ENCODE measurements around the gene TSHZ2.
"Not testable (repeated sequence)": the region's sequence is repeated elsewhere in the genome, so short reads cannot be mapped to it uniquely, and the experiment has no call there.

Gene TSHZ2

GRCh38 chr20:53017206-53017605 is 45.0 kb downstream of the TSHZ2 start:
- intact Hi-C loops (cut with DNase I), result no loop called here
- no peak for DNase-seq

- intact Hi-C loops (cut with DNase I), result no loop called here
Measured at GRCh38 chr20:53019464-53019863, 47.3 kb downstream of the TSHZ2 start.

GRCh38 chr20:53020376-53020775 is 48.2 kb downstream of the TSHZ2 start:
- intact Hi-C loops (cut with DNase I), result no loop called here

More at GRCh38 chr20:53019464-53019863, 47.3 kb downstream of the TSHZ2 start:
- DNase-seq, result no peak

GRCh38 chr20:53020834-53021233 is 48.7 kb downstream of the TSHZ2 start:
- intact Hi-C loops (cut with DNase I), result no loop called here
- no peak for DNase-seq

More at GRCh38 chr20:53020376-53020775, 48.2 kb downstream of the TSHZ2 start:
- DNase-seq, result no peak

- no peak for DNase-seq
- intact Hi-C loops (cut with DNase I), result no loop called here
Measured at GRCh38 chr20:53021934-53022333, 49.8 kb downstream of the TSHZ2 start.

GRCh38 chr20:53023732-53024520 is 51.8 kb downstream of the TSHZ2 start:
- intact Hi-C loops (cut with DNase I), result no loop called here
- DNase-seq, result no peak

GRCh38 chr20:53024653-53025052 is 52.5 kb downstream of the TSHZ2 start:
- DNase-seq; intact Hi-C loops (cut with DNase I): not testable (repeated sequence)

GRCh38 chr20:53027089-53027488 is 54.9 kb downstream of the TSHZ2 start:
- no peak for DNase-seq
- intact Hi-C loops (cut with DNase I), result no loop called here

- DNase-seq, result no peak
- intact Hi-C loops (cut with DNase I), result no loop called here
Measured at GRCh38 chr20:53028337-53029007, 56.3 kb downstream of the TSHZ2 start.

GRCh38 chr20:53030061-53030460 is 57.9 kb downstream of the TSHZ2 start:
- DNase-seq, result no peak
- intact Hi-C loops (cut with DNase I), result no loop called here

- DNase-seq, result no peak
- intact Hi-C loops (cut with DNase I), result no loop called here
Measured at GRCh38 chr20:53032046-53032445, 59.9 kb downstream of the TSHZ2 start.

GRCh38 chr20:53032478-53032932 is 60.3 kb downstream of the TSHZ2 start:
- no peak for DNase-seq
- intact Hi-C loops (cut with DNase I), result no loop called here

- DNase-seq, result no peak
- intact Hi-C loops (cut with DNase I), result no loop called here
Measured at GRCh38 chr20:53033176-53033575, 61.0 kb downstream of the TSHZ2 start.

GRCh38 chr20:53034899-53035298 is 62.7 kb downstream of the TSHZ2 start:
- intact Hi-C loops (cut with DNase I), result no loop called here
- DNase-seq, result no peak

- intact Hi-C loops (cut with DNase I), result no loop called here
- no peak for DNase-seq
Measured at GRCh38 chr20:53036992-53037391, 64.8 kb downstream of the TSHZ2 start.

GRCh38 chr20:53037621-53038020 is 65.5 kb downstream of the TSHZ2 start:
- intact Hi-C loops (cut with DNase I), result no loop called here
- no peak for DNase-seq

- no peak for DNase-seq
- intact Hi-C loops (cut with DNase I), result no loop called here
Measured at GRCh38 chr20:53038299-53038698, 66.1 kb downstream of the TSHZ2 start.

- intact Hi-C loops (cut with DNase I), result no loop called here
- DNase-seq, result peak in 7 of 42 donors; percentile 2 to 39 (median 3)
Measured at GRCh38 chr20:53040693-53041589, 68.8 kb downstream of the TSHZ2 start.

GRCh38 chr20:53042521-53042920 is 70.4 kb downstream of the TSHZ2 start:
- intact Hi-C loops (cut with DNase I), result no loop called here
- DNase-seq, result no peak

- DNase-seq, result no peak
- intact Hi-C loops (cut with DNase I), result no loop called here
Measured at GRCh38 chr20:53044296-53044695, 72.1 kb downstream of the TSHZ2 start.

Data from head of caudate nucleus (tissue), 42 donors.